IPS-20b (cell line): Measurements from ENCODE around the gene UNCX.
"Not testable (repeated sequence)": the region's sequence is repeated elsewhere in the genome, so short reads cannot be mapped to it uniquely, and the experiment has no call there.

Experiments used
- H3K27ac ChIP-seq: one replicate; pipeline ENCODE4 v1.5.1; 2013; ENCODE audit warnings: low read length
- H3K27me3 ChIP-seq: 2 replicates; pipeline ENCODE4 v1.6.1; 2013; ENCODE audit warnings: mild to moderate bottlenecking, low read length, inconsistent platforms; ENCODE audit not compliant: insufficient read depth
- H3K36me3 ChIP-seq: 2 replicates; pipeline ENCODE4 v1.6.1; 2013; ENCODE audit warnings: low read depth, mild to moderate bottlenecking, inconsistent platforms, low read length, moderate library complexity; ENCODE audit not compliant: insufficient read depth
- H3K4me1 ChIP-seq: 2 replicates; pipeline ENCODE4 v1.6.1; 2013; ENCODE audit warnings: mild to moderate bottlenecking, control low read depth, inconsistent platforms, low read length, moderate library complexity; ENCODE audit not compliant: insufficient read depth
- H3K4me3 ChIP-seq: 2 replicates; pipeline ENCODE4 v1.5.1; 2013; ENCODE audit warnings: mild to moderate bottlenecking, low read length, inconsistent platforms
- H3K9ac ChIP-seq: 2 replicates; pipeline ENCODE4 v1.6.1; 2013; ENCODE audit warnings: low read depth, mild to moderate bottlenecking, inconsistent platforms, low read length, moderate library complexity
- H3K9me3 ChIP-seq: 2 replicates; pipeline ENCODE4 v1.6.1; 2013; ENCODE audit warnings: mild to moderate bottlenecking, low read depth, low read length, inconsistent platforms; ENCODE audit not compliant: insufficient read depth

The UNCX gene

DNA sequence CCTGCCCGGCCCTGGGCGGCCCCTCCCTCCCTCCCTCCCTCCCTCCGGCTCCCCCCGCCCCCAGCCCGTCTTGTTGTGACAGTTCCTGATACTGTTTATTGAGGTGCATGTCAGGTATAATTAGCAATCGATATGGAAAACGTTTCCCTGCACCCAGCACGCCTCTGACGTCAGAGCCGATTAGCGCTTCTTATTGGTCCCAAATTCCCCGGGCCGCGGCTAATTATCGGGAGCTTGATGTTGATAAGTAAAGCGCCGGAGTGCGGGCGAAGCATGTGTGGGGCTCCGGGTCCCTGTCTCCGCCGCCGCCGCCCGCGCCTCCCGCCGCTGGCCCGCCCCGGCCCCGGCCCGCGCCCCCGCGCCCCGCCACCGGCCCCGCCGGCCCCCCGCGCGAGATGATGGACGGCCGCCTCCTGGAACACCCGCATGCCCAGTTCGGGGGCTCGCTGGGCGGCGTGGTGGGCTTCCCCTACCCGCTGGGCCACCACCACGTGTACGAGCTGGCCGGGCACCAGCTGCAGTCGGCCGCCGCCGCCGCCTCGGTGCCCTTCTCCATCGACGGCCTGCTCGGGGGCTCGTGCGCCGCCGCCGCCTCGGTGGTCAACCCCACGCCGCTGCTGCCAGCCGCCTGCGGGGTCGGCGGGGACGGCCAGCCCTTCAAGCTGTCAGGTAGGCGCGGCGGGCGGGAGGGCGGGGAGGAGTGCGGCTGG lies at the start of gene UNCX:
Gene UNCX (plus strand): TSS at position 250 of the 710 bp plus-strand sequence. CDS start 146 bp downstream, at position 396.
- H3K4me3 ChIP-seq: no peak within 1 kb of the TSS
- H3K27me3 ChIP-seq: peaks cover 96% of the 10 kb centered on the region
- H3K27ac ChIP-seq: no peak within 1 kb of the TSS
- H3K4me1 ChIP-seq: peaks cover 7% of the 10 kb centered on the region; the same call in 1 of the 2 replicates
- H3K9ac ChIP-seq: no peak within 1 kb of the TSS
- no peaks in the 10 kb centered on the region; the same call in 1 of the 2 replicates for H3K9me3 ChIP-seq
- H3K36me3 ChIP-seq: no peaks in the 10 kb centered on the region

DNA sequence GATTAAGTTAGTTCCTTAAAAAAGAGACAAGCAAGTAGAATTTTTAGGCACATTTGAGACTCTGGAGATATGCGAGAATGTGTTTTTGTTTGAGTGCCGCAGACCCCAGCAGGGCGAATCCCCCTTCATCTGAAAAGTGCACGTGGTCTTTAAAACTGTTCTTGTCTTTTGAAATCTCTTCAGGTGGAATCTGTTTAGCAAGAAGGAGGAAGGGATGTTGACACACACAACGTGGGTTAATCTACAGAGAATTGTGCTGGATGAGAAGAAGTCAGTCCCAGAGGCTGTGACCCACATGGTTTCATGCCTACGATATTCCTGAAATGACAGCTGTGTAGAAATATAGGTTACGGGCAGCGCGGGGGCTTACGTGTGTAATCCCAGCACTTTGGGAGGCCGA lies 45.5 kb upstream of the UNCX start:
- Histone ChIP-seq H3K27me3 (no peaks in the 10 kb centered on the region; the same call in 1 of the 2 replicates), H3K4me1 (no peaks in the 10 kb centered on the region), H3K36me3 (no peaks in the 10 kb centered on the region), H3K9ac (no peak overlapping the region), H3K4me3 (no peak overlapping the region), H3K9me3 (no peaks in the 10 kb centered on the region), H3K27ac (no peak overlapping the region)

DNA sequence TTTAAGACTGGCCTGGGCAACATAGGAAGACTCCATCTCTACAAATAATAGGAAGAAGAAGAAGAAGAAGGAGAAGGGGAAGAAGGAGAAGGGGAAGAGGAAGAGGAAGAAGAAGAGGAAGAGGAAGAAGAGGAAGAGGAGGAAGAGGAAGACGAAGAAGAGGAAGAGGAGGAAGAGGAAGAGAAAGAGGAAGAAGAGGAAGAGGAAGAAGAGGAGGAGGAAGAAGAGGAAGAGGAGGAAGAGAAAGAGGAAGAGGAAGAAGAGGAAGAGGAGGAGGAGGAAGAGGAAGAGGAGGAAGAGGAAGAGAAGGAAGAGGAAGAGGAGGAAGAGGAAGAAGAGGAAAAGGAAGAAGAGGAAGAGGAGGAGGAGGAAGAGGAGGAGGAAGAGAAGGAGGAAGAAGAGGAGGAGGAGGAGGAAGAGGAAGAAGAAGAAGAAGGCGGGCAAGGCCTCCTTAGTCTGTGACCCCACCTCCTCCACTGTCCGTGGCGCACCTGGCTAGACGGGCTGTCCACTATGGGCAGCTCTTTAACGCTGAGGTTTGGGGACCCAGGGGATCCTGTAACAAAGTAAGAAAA lies 43.9 kb upstream of the UNCX start:
- Histone ChIP-seq H3K27ac (no peak overlapping the region), H3K4me1 (no peaks in the 10 kb centered on the region), H3K36me3 (no peaks in the 10 kb centered on the region)

DNA sequence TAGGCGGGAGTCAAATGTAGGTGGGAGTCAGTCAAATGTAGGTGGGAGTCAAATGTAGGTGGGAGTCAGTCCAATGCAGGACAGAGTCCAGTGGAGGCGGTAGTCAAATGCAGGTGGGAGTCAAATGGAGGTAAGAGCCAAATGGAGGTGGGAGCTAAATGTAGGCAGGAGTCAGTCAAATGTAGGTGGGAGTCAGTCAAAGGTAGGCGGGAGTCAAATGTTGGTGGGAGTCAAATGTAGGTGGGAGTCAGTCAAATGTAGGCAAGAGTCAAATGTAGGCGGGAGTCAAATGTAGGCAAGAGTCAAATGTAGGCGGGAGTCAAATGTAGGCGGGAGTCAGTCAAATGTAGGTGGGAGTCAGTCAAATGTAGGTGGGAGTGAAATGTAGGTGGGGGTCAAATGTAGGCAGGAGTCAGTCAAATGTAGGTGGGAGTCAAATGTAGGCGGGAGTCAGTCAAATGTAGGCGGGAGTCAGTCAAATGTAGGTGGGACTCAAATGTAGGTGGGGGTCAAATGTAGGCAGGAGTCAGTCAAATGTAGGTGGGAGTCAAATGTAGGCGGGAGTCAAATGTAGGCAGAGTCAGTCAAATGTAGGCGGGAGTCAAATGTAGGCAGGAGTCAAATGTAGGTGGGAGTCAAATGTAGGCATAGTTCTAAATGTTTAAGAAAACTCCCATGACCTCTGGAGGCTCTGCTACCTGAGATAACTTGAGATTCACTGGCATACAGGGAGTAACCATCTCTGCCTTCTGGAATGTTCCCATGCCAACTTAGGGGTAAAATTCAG lies 42.5 kb upstream of the UNCX start:
- Histone ChIP-seq H3K27me3 (peaks cover 14% of the 10 kb centered on the region), H3K9me3 (no peaks in the 10 kb centered on the region), H3K4me1 (no peaks in the 10 kb centered on the region), H3K4me3 (no peak overlapping the region), H3K9ac (no peak overlapping the region), H3K27ac (no peak overlapping the region), H3K36me3 (no peaks in the 10 kb centered on the region)

More for the DNA sequence above, 43.9 kb upstream of the UNCX start:
- Histone ChIP-seq H3K9ac (no peak overlapping the region), H3K4me3 (no peak overlapping the region), H3K27me3 (peaks cover 5% of the 10 kb centered on the region), H3K9me3 (no peaks in the 10 kb centered on the region)

DNA sequence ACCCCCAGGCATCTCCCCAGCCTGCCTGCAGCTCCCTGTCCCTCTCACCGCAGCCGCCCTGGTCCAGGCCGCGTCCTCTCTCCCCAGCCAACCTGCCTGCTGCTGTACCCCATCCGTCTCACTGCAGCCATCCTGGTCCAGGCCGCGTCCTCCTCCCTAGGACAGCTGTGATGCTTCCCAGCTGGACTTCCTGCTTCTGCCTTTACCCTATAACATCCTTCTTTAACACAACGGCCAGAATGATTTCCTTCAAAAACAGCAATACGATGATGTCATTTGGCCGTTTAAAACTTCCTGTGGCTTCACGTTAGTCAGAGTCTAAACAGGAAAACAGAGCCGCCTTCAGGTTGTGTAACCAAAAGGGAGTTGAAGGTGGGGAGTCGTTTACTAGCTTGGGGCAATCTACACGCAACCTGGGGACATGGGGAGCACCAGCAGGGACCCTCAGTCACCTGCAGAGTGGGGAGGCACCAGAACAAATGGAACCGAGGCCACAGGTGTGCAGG lies 40.4 kb upstream of the UNCX start:
- Histone ChIP-seq H3K4me3 (no peak overlapping the region), H3K9ac (no peak overlapping the region), H3K4me1 (no peaks in the 10 kb centered on the region), H3K9me3 (no peaks in the 10 kb centered on the region), H3K27me3 (peaks cover 17% of the 10 kb centered on the region), H3K27ac (no peak overlapping the region), H3K36me3 (no peaks in the 10 kb centered on the region)

DNA sequence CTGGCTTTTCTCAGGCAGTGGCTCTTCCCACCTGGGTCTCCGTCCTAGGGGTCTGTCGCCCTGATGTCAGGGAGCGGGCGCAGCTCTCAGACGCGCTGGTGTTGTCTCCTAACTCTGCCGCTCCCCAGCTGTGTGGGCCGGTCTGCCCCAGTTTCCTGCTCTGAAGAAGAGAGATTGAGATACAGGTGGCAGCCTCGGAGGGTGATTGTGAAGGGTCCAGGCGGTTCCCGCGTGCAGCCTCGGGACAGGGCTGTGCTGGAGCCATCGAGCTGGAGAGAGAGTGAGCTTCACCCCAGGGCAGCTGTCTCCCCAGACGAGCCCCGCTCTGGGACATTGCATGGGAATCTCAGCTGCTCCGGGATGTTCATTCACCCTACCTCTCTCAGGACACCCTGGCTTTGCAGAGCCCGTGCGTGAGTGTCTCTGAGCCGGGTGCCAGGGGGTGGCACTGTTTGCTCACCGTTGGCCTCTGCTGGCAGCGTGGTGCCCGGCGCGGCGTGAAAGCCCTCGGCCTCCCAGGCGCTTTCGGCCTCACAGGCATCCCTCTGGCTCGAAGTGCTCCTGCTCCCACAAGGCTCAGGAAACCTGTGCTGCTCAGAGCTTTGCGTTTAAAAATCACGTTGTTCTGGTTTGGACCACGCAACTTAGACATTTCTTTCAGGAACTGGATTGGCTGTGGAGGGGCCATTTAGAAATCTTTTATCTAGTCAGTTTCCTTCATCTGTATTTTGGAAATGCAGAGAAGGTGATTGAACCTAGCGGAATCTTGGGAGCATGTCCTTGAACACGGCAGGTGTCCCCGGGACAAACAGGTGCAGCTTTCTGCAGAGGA lies 38.9 kb upstream of the UNCX start:
- Histone ChIP-seq H3K4me1 (no peaks in the 10 kb centered on the region), H3K27me3 (peaks cover 17% of the 10 kb centered on the region), H3K4me3 (no peak overlapping the region), H3K36me3 (no peaks in the 10 kb centered on the region), H3K9ac (no peak overlapping the region), H3K9me3 (no peaks in the 10 kb centered on the region), H3K27ac (no peak overlapping the region)

DNA sequence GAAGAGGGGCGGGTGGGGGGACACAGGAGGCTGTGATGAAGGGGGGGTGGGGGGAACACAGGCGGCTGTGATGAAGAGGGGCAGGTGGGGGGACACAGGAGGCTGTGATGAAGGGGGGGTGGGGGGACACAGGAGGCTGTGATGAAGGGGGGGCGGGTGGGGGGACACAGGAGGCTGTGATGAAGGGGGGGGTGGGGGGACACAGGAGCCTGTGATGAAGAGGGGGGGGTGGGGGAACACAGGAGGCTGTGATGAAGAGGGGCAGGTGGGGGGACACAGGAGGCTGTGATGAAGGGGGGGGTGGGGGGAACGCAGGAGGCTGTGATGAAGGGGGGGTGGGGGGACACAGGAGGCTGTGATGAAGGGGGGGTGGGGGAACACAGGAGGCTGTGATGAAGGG lies 36.2 kb upstream of the UNCX start:
- H3K27me3 ChIP-seq: peaks cover 17% of the 10 kb centered on the region
- H3K4me1 ChIP-seq, H3K4me3 ChIP-seq, H3K9ac ChIP-seq, H3K9me3 ChIP-seq, H3K27ac ChIP-seq, H3K36me3 ChIP-seq: not testable (repeated sequence)

DNA sequence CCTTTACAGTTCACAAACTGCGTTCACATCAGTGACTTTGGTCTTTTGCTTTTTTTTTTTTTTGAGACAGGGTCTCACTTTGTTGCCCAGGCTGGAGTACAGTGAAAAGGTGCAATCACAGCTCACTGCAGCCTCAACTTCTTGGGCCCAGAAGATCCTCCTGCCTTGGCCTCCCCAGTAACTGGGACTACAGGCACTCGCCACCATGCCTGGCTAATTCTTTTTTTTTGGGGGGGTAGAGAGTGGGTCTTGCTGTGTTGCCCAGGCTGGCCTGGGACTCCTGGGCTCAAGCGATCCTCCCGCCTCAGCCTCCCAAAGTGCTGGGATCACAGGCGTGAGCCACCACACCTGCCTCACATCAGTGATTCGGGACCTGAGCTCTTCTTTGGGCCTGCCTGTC lies 35.7 kb upstream of the UNCX start:
- no peaks in the 10 kb centered on the region for H3K4me1 ChIP-seq
- H3K36me3 ChIP-seq: no peaks in the 10 kb centered on the region
- no peak overlapping the region for H3K27ac ChIP-seq
- peaks cover 17% of the 10 kb centered on the region for H3K27me3 ChIP-seq
- H3K4me3 ChIP-seq: no peak overlapping the region
- no peak overlapping the region for H3K9ac ChIP-seq
- H3K9me3 ChIP-seq: no peaks in the 10 kb centered on the region

DNA sequence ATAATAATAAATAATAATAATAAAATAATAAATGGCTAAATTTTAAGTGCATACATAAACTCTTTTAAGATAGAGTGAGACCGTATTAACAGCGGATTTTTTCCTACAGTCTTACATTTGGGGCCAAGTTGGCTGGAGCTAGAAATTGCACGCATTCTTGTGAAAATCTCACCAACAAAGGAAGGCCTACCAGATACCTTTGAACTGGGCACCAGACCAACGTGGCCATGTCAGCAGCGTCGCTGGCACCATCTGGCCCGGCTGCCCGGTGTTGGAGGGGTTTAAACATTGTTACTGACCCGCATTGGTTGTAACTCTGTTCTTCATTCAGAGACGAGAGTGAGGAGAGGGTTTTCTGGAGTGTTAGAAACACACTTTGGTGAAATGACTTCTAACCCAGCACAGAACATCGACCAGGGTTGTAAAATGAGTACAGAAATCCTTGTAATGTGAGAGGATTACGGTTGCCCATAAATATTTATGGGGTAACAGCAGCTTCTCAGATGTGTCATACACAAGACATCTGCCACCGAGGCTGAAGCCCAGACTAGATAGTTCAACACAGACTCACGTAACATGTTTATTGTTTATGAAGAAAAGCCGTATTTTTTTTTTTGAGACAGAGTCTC lies 34.6 kb upstream of the UNCX start:
- no peak overlapping the region for H3K27ac ChIP-seq
- H3K4me3 ChIP-seq: no peak overlapping the region
- no peaks in the 10 kb centered on the region for H3K4me1 ChIP-seq
- no peak overlapping the region for H3K9ac ChIP-seq
- H3K9me3 ChIP-seq: no peaks in the 10 kb centered on the region
- H3K36me3 ChIP-seq: no peaks in the 10 kb centered on the region
- H3K27me3 ChIP-seq: peaks cover 17% of the 10 kb centered on the region

DNA sequence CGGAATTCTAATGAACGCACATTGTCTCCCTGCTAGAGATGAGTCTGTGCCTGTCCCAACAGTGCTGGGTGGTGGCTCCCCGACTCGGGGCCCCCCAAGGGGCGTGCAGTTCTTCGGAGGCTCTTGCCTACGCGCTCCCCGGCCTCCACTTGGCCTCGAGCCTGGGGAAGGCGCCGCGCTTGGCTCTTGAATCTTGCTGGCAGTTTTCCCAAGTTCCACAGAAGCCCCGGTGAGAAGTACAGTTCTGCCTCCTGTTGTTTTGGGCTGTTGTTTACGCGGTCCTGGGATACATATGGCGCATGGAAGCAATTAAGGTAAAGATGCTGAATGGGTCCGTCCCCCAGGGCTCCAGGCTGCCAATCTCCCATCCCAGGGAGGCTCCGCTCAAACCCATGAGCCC lies 32.6 kb upstream of the UNCX start:
- no peak overlapping the region for H3K4me3 ChIP-seq
- H3K4me1 ChIP-seq: no peaks in the 10 kb centered on the region
- no peaks in the 10 kb centered on the region for H3K36me3 ChIP-seq
- peaks cover 4% of the 10 kb centered on the region; the same call in 1 of the 2 replicates for H3K27me3 ChIP-seq
- H3K9me3 ChIP-seq: no peaks in the 10 kb centered on the region
- no peak overlapping the region for H3K27ac ChIP-seq
- no peak overlapping the region for H3K9ac ChIP-seq

DNA sequence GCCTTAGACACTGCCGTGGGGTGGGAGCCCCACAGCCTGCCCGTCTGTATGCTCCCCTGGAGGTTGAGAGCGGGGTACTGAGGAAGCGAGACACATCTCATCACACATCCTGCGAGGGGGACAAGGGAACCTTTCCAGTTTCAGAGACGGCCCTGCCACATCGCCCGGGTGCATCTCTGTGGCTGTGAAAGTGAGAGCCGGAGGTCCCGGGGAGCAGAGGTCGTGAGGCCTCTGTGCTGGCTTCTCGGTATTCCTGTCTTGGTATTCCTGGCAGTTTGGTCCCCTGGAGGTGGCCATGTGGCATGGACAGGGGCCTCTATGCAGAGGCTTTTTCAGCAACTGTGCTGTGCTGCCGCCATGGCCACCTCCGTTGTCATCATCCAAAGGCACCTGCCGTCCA lies 30.8 kb upstream of the UNCX start:
- no peak overlapping the region for H3K4me3 ChIP-seq
- no peaks in the 10 kb centered on the region for H3K9me3 ChIP-seq
- H3K9ac ChIP-seq: no peak overlapping the region
- H3K27ac ChIP-seq: no peak overlapping the region
- H3K27me3 ChIP-seq: no peaks in the 10 kb centered on the region
- H3K4me1 ChIP-seq: no peaks in the 10 kb centered on the region
- H3K36me3 ChIP-seq: no peaks in the 10 kb centered on the region
